ENCODE results near the gene NEUROG1.
"Not testable (repeated sequence)": the region's sequence is repeated elsewhere in the genome, so short reads cannot be mapped to it uniquely, and the experiment has no call there.

GRCh38 chr5:135495531-135495930, 40.2 kb downstream of the NEUROG1 start:
- not testable (repeated sequence) for TF ChIP-seq CTCF, POLR2A (IDR thresholded peaks at IDR 0.05)
